HEK293 (cell line): ENCODE measurements around the gene SYNE3.

Experiments used
- BCL11A ChIP-seq: fragments of 450-650 bp; formaldehyde crosslinking; IDR thresholded peaks from 2 replicates; pipeline ENCODE4 v1.5.1; 2016; ENCODE audit warnings: low read depth, missing biosample characterization, missing genetic modification characterization
- BCL11B ChIP-seq: fragments of 450-650 bp; formaldehyde crosslinking; IDR thresholded peaks from 2 replicates; pipeline ENCODE4 v1.5.1; 2016; ENCODE audit warnings: low read depth, missing biosample characterization, missing genetic modification characterization
- BCL6B ChIP-seq: fragments of 450-650 bp; formaldehyde crosslinking; IDR thresholded peaks from 2 replicates; pipeline ENCODE4 v1.5.1; 2017; ENCODE audit warnings: missing biosample characterization, missing genetic modification characterization
- EGR2 ChIP-seq: fragments of 450-650 bp; formaldehyde crosslinking; IDR thresholded peaks from 2 replicates; pipeline ENCODE4 v1.5.1; 2016; ENCODE audit warnings: low read depth, missing biosample characterization, missing genetic modification characterization
- ELK4 ChIP-seq: IDR thresholded peaks from 2 replicates; pipeline ENCODE4 v1.6.1; 2011; ENCODE audit warnings: mild to moderate bottlenecking, low read depth, low read length, borderline replicate concordance
- KLF7 ChIP-seq: fragments of 450-650 bp; formaldehyde crosslinking; IDR thresholded peaks from 2 replicates; pipeline ENCODE4 v1.5.1; 2016; ENCODE audit warnings: missing biosample characterization, missing genetic modification characterization, borderline replicate concordance
- TSHZ1 ChIP-seq: fragments of 450-650 bp; formaldehyde crosslinking; IDR thresholded peaks from 2 replicates; pipeline ENCODE4 v1.5.1; 2016; ENCODE audit warnings: missing biosample characterization, missing genetic modification characterization, borderline replicate concordance
- WT1 ChIP-seq: fragments of 450-650 bp; formaldehyde crosslinking; IDR thresholded peaks from 2 replicates; pipeline ENCODE4 v1.5.1; 2016; ENCODE audit warnings: missing biosample characterization, missing genetic modification characterization
- YY1 ChIP-seq: fragments of 450-650 bp; formaldehyde crosslinking; IDR thresholded peaks from 2 replicates; pipeline ENCODE4 v1.5.1; 2018; ENCODE audit warnings: missing biosample characterization, missing genetic modification characterization
- ZBTB20 ChIP-seq: fragments of 450-650 bp; formaldehyde crosslinking; IDR thresholded peaks from 2 replicates; pipeline ENCODE4 v1.5.1; 2016; ENCODE audit warnings: missing biosample characterization, missing genetic modification characterization
- ZBTB44 ChIP-seq: fragments of 450-650 bp; IDR thresholded peaks from 2 replicates; pipeline ENCODE4 v1.5.1; 2018; ENCODE audit warnings: missing biosample characterization, mild to moderate bottlenecking, missing genetic modification characterization
- ZBTB49 ChIP-seq: fragments of 450-650 bp; formaldehyde crosslinking; IDR thresholded peaks from 2 replicates; pipeline ENCODE4 v1.5.1; 2016; ENCODE audit warnings: missing biosample characterization, missing genetic modification characterization, low read depth
- ZBTB7A ChIP-seq: fragments of 450-650 bp; formaldehyde crosslinking; IDR thresholded peaks from 2 replicates; pipeline ENCODE4 v1.5.1; 2016; ENCODE audit warnings: low read depth, missing biosample characterization, missing genetic modification characterization
- ZEB2 ChIP-seq: fragments of 450-650 bp; formaldehyde crosslinking; IDR thresholded peaks from 2 replicates; pipeline ENCODE4 v1.5.1; 2016; ENCODE audit warnings: missing biosample characterization, missing genetic modification characterization
- ZNF146 ChIP-seq: fragments of 450-650 bp; formaldehyde crosslinking; IDR thresholded peaks from 2 replicates; pipeline ENCODE4 v1.5.1; 2016; ENCODE audit warnings: missing biosample characterization, missing genetic modification characterization
- ZNF169 ChIP-seq: fragments of 450-650 bp; formaldehyde crosslinking; IDR thresholded peaks from 2 replicates; pipeline ENCODE4 v1.5.1; 2016; ENCODE audit warnings: missing biosample characterization, missing genetic modification characterization
- ZNF221 ChIP-seq: fragments of 450-650 bp; formaldehyde crosslinking; IDR thresholded peaks from 2 replicates; pipeline ENCODE4 v1.5.1; 2017; ENCODE audit warnings: missing biosample characterization, missing genetic modification characterization, borderline replicate concordance
- ZNF248 ChIP-seq: fragments of 450-650 bp; formaldehyde crosslinking; IDR thresholded peaks from 2 replicates; pipeline ENCODE4 v1.5.1; 2017; ENCODE audit warnings: missing biosample characterization, missing genetic modification characterization
- ZNF266 ChIP-seq: fragments of 450-650 bp; formaldehyde crosslinking; IDR thresholded peaks from 2 replicates; pipeline ENCODE4 v1.5.1; 2016; ENCODE audit warnings: missing biosample characterization, missing genetic modification characterization, low read depth
- ZNF292 ChIP-seq: fragments of 450-650 bp; formaldehyde crosslinking; IDR thresholded peaks from 2 replicates; pipeline ENCODE4 v1.5.1; 2016; ENCODE audit warnings: low read depth, missing biosample characterization, missing genetic modification characterization, borderline replicate concordance
- ZNF404 ChIP-seq: fragments of 450-650 bp; formaldehyde crosslinking; IDR thresholded peaks from 2 replicates; pipeline ENCODE4 v1.5.1; 2017; ENCODE audit warnings: missing biosample characterization, missing genetic modification characterization
- ZNF433 ChIP-seq: fragments of 450-650 bp; formaldehyde crosslinking; IDR thresholded peaks from 2 replicates; pipeline ENCODE4 v1.5.1; 2016; ENCODE audit warnings: missing biosample characterization, missing genetic modification characterization, low read depth
- ZNF548 ChIP-seq: fragments of 450-650 bp; formaldehyde crosslinking; IDR thresholded peaks from 2 replicates; pipeline ENCODE4 v1.5.1; 2016; ENCODE audit warnings: missing biosample characterization, missing genetic modification characterization
- ZNF558 ChIP-seq: fragments of 450-650 bp; formaldehyde crosslinking; IDR thresholded peaks from 2 replicates; pipeline ENCODE4 v1.5.1; 2016; ENCODE audit warnings: missing biosample characterization, missing genetic modification characterization
- ZNF670 ChIP-seq: fragments of 450-650 bp; formaldehyde crosslinking; IDR thresholded peaks from 2 replicates; pipeline ENCODE4 v1.5.1; 2016; ENCODE audit warnings: missing biosample characterization, missing genetic modification characterization, low read depth
- ZNF701 ChIP-seq: fragments of 450-650 bp; formaldehyde crosslinking; IDR thresholded peaks from 2 replicates; pipeline ENCODE4 v1.5.1; 2016; ENCODE audit warnings: missing biosample characterization, missing genetic modification characterization
- ZNF768 ChIP-seq: fragments of 450-650 bp; formaldehyde crosslinking; IDR thresholded peaks from 2 replicates; pipeline ENCODE4 v1.5.1; 2018; ENCODE audit warnings: missing biosample characterization, mild to moderate bottlenecking, missing genetic modification characterization
- ZNF777 ChIP-seq: fragments of 450-650 bp; formaldehyde crosslinking; IDR thresholded peaks from 2 replicates; pipeline ENCODE4 v1.5.1; 2017; ENCODE audit warnings: missing biosample characterization, missing genetic modification characterization, borderline replicate concordance
- ZNF792 ChIP-seq: fragments of 450-650 bp; formaldehyde crosslinking; IDR thresholded peaks from 2 replicates; pipeline ENCODE4 v1.5.1; 2016; ENCODE audit warnings: missing biosample characterization, missing genetic modification characterization
- ZSCAN30 ChIP-seq: fragments of 450-650 bp; IDR thresholded peaks from 2 replicates; pipeline ENCODE4 v1.5.1; 2018; ENCODE audit warnings: missing biosample characterization, mild to moderate bottlenecking, missing genetic modification characterization, moderate library complexity

SYNE3 gene

GRCh38 chr14:95534299-95535225 lies 18.1 kb upstream of the SYNE3 start, which contains the start of gene GLRX5 (continued):
- no peak for TF ChIP-seq ZNF433 (tag by site-specific recombination)
- peak; percentile 44 for TF ChIP-seq WT1
- TF ChIP-seq ZNF768 (tag by site-specific recombination) = no peak
- TF ChIP-seq ZNF221 (tag by site-specific recombination) = no peak
- no peak for TF ChIP-seq ZBTB7A
- no peak for TF ChIP-seq ZNF248 (tag by site-specific recombination)
- TF ChIP-seq ZNF701 = no peak
- no peak for TF ChIP-seq ZNF292
- no peak for TF ChIP-seq ZNF169 (tag by site-specific recombination)
- TF ChIP-seq ZNF777 (tag by site-specific recombination) = no peak
- TF ChIP-seq ZNF404 = no peak
- TF ChIP-seq ZNF548 (tag by site-specific recombination) = no peak
- TF ChIP-seq ZNF670 (tag by site-specific recombination) = no peak
- TF ChIP-seq EGR2 (tag by site-specific recombination) = no peak
- peak; percentile 94 for TF ChIP-seq ZEB2 (tag by site-specific recombination)
- no peak for TF ChIP-seq ZBTB44 (tag by site-specific recombination)
- peak; percentile 42; the same call in 1 of the 2 replicates for TF ChIP-seq KLF7 (tag by site-specific recombination)
- no peak for TF ChIP-seq BCL11A (tag by site-specific recombination)
- TF ChIP-seq ZSCAN30 (tag by site-specific recombination) = peak; percentile 86; the same call in 1 of the 2 replicates
- no peak for TF ChIP-seq ZNF558 (tag by site-specific recombination)
- no peak for TF ChIP-seq ZNF792 (tag by site-specific recombination)
- TF ChIP-seq ZBTB20 (tag by site-specific recombination) = peak; percentile 19; the same call in 1 of the 2 replicates
- TF ChIP-seq ELK4 = no peak; the same call in 1 of the 2 replicates
- TF ChIP-seq ZNF266 (tag by site-specific recombination) = no peak
- no peak for TF ChIP-seq BCL6B
- TF ChIP-seq YY1 = peak; percentile 56; the same call in 1 of the 2 replicates
- TF ChIP-seq BCL11B (tag by site-specific recombination) = no peak
- TF ChIP-seq TSHZ1 = no peak
- TF ChIP-seq ZNF146 (tag by site-specific recombination) = no peak
- TF ChIP-seq ZBTB49 = no peak
